Smooth muscle cell (in vitro differentiated cells): Measurements from ENCODE around the gene UQCRC1. TPM values are rescaled to one million over a fixed set of nuclear protein-coding genes. Genes with fewer than 3 reads are reported as not detected.

Source experiments
- DNase-seq: peaks from one replicate; lab custom pipeline; 2025; ENCODE audit not compliant: unreplicated experiment; lab: John Stamatoyannopoulos, UW
- H2AFZ ChIP-seq: fragments of 200-600 bp; sonication (generic); 2 replicates; pipeline ENCODE4 v1.6.0; 2016; ENCODE audit warnings: antibody characterized with exemption, low read depth, mild to moderate bottlenecking
- H3F3A ChIP-seq: fragments of 200-600 bp; sonication (generic); 2 replicates; pipeline ENCODE4 v1.6.0; 2017; ENCODE audit warnings: antibody characterized with exemption, low read depth
- H3K27ac ChIP-seq: fragments of 200-600 bp; sonication (generic); 2 replicates; pipeline ENCODE4 v1.5.1; 2016; ENCODE audit warnings: low read depth, mild to moderate bottlenecking
- H3K27me3 ChIP-seq: fragments of 200-600 bp; sonication (generic); 2 replicates; pipeline ENCODE4 v1.6.1; 2016; ENCODE audit warnings: low read depth, mild to moderate bottlenecking
- H3K36me3 ChIP-seq: fragments of 200-600 bp; sonication (generic); 2 replicates; pipeline ENCODE4 v1.5.1; 2016; ENCODE audit warnings: low read depth
- H3K4me1 ChIP-seq: fragments of 200-600 bp; sonication (generic); 2 replicates; pipeline ENCODE4 v1.5.1; 2016; ENCODE audit warnings: low read depth
- H3K4me2 ChIP-seq: fragments of 200-600 bp; sonication (generic); 2 replicates; pipeline ENCODE4 v1.6.0; 2016; ENCODE audit warnings: mild to moderate bottlenecking
- H3K4me3 ChIP-seq: fragments of 200-600 bp; sonication (generic); 2 replicates; pipeline ENCODE4 v1.5.1; 2016; ENCODE audit warnings: mild to moderate bottlenecking
- H3K79me2 ChIP-seq: fragments of 200-600 bp; sonication (generic); 2 replicates; pipeline ENCODE4 v1.6.0; 2016; ENCODE audit warnings: low read depth, mild to moderate bottlenecking
- H3K9ac ChIP-seq: fragments of 200-600 bp; sonication (generic); 2 replicates; pipeline ENCODE4 v1.6.0; 2016; ENCODE audit warnings: low read depth
- H3K9me3 ChIP-seq: fragments of 200-600 bp; sonication (generic); replicated peaks from 2 replicates; pipeline ENCODE4 v1.5.1; 2016; ENCODE audit warnings: low read depth
- H4K20me1 ChIP-seq: fragments of 200-600 bp; sonication (generic); 2 replicates; pipeline ENCODE4 v1.6.0; 2016; ENCODE audit warnings: low read depth
- CTCF ChIP-seq: fragments of 200-600 bp; sonication (generic); IDR thresholded peaks from 2 replicates; pipeline ENCODE4 v1.5.1; 2017; ENCODE audit warnings: borderline replicate concordance, mild to moderate bottlenecking, antibody characterized with exemption; ENCODE audit not compliant: insufficient read depth, poor library complexity, severe bottlenecking
- WGBS: methylation state at CpG from one replicate; pipeline ENCODE4 v1.1.7; 2016; ENCODE audit warnings: low lambda C conversion rate; 5-methylcytosine and 5-hydroxymethylcytosine counted together
- polyA plus RNA-seq: library from polyadenylated mRNA; unstranded; fragments of >200 nt; fragmentation: Nextera tagmentation; extraction: Ambion mirVana; gene quantifications from 2 replicates; pipeline ENCODE4 v1.2.1, GENCODE V29; 2016
- total RNA-seq: library from RNA; depleted of rRNA; stranded (reverse); fragments of >200 nt; gene quantifications from 2 replicates; pipeline ENCODE4 v1.2.3, GENCODE V29; 2014

The UQCRC1 gene
- total and polyA plus RNA-seq, 2 experiments from 2014 or later = 206 to 425 TPM

- no peak for DNase-seq
- no peak overlapping the region for H2AFZ ChIP-seq
- peak overlapping the region; percentile 48 for H3K4me2 ChIP-seq
- H3K27me3 ChIP-seq = no peaks in the 10 kb centered on the region
- no peaks in the 10 kb centered on the region for H3K36me3 ChIP-seq
- peaks cover 28% of the 10 kb centered on the region for H3K4me1 ChIP-seq
- 95% methylated on average over 11 of the region's 11 CpGs for WGBS
- no peaks in the 10 kb centered on the region for H4K20me1 ChIP-seq
- H3K9me3 ChIP-seq = no peaks in the 10 kb centered on the region
- H3F3A ChIP-seq = peaks cover 21% of the 10 kb centered on the region
- no peak overlapping the region for H3K4me3 ChIP-seq
- H3K79me2 ChIP-seq = no peaks in the 10 kb centered on the region
- peak overlapping the region; percentile 93 for H3K27ac ChIP-seq
- TF ChIP-seq CTCF = no peak
- H3K9ac ChIP-seq = peak overlapping the region; percentile 77
Observed at GRCh38 chr3:48564667-48565066, 44.8 kb downstream of the UQCRC1 start.

- H3K4me3 ChIP-seq = no peak overlapping the region
- peaks cover 28% of the 10 kb centered on the region for H3K4me1 ChIP-seq
- no peak for TF ChIP-seq CTCF
- H3K27me3 ChIP-seq = no peaks in the 10 kb centered on the region
- peaks cover 26% of the 10 kb centered on the region for H3F3A ChIP-seq
- H3K9ac ChIP-seq = peak overlapping the region; percentile 77
- no peaks in the 10 kb centered on the region for H4K20me1 ChIP-seq
- WGBS = 64% methylated on average over 10 of the region's 10 CpGs
- H3K79me2 ChIP-seq = no peaks in the 10 kb centered on the region
- peak; percentile 32 for DNase-seq
- peak overlapping the region; percentile 48 for H3K4me2 ChIP-seq
- no peaks in the 10 kb centered on the region for H3K9me3 ChIP-seq
- H3K27ac ChIP-seq = peak overlapping the region; percentile 93
- no peak overlapping the region for H2AFZ ChIP-seq
- no peaks in the 10 kb centered on the region for H3K36me3 ChIP-seq
Observed at GRCh38 chr3:48564022-48564421, 45.4 kb downstream of the UQCRC1 start.

- H3K9me3 ChIP-seq = no peaks in the 10 kb centered on the region
- no peaks in the 10 kb centered on the region for H3K79me2 ChIP-seq
- peak within 1 kb of the TSS; percentile 93 for H3K27ac ChIP-seq
- H3K4me3 ChIP-seq = no peak within 1 kb of the TSS
- peaks cover 31% of the 10 kb centered on the region for H3F3A ChIP-seq
- WGBS = 59% methylated on average over 6 of the region's 6 CpGs
- peaks cover 28% of the 10 kb centered on the region for H3K4me1 ChIP-seq
- peak within 1 kb of the TSS; percentile 77 for H3K9ac ChIP-seq
- no peak for DNase-seq
- peak within 1 kb of the TSS; percentile 48 for H3K4me2 ChIP-seq
- TF ChIP-seq CTCF = no peak
- no peak within 1 kb of the TSS for H2AFZ ChIP-seq
- H3K36me3 ChIP-seq = no peaks in the 10 kb centered on the region
- H4K20me1 ChIP-seq = no peaks in the 10 kb centered on the region
- no peaks in the 10 kb centered on the region for H3K27me3 ChIP-seq
Observed at GRCh38 chr3:48563382-48563918, 46.0 kb downstream of the UQCRC1 start, which contains the start of gene UCN2. Gene UCN2, minus strand, starts transcription at chr3:48563781. Its CDS starts 657 bp downstream, at chr3:48563124.

GRCh38 chr3:48562367-48563095 is 46.9 kb downstream of the UQCRC1 start:
- Histone ChIP-seq H3K27me3 (no peaks in the 10 kb centered on the region), H3K9ac (peak overlapping the region; percentile 77), H3K4me1 (peaks cover 30% of the 10 kb centered on the region), H4K20me1 (no peaks in the 10 kb centered on the region), H2AFZ (no peak overlapping the region), H3K36me3 (no peaks in the 10 kb centered on the region), H3K4me2 (no peak overlapping the region), H3K79me2 (no peaks in the 10 kb centered on the region), H3K9me3 (no peaks in the 10 kb centered on the region), H3K27ac (peak overlapping the region; percentile 93), H3K4me3 (no peak overlapping the region), H3F3A (peaks cover 35% of the 10 kb centered on the region)
- TF ChIP-seq CTCF = no peak
- DNase-seq = no peak
- 94% methylated on average over 20 of the region's 20 CpGs for WGBS
